SK-N-SH (cell line): ENCODE measurements around the gene TUT7. TPM values are rescaled to one million over a fixed set of nuclear protein-coding genes. Genes with fewer than 3 reads are reported as not detected.

Experiments used
- CTCF ChIA-PET: fragments of 300-600, 350-600 bp; formaldehyde crosslinking; extraction: SDS; loops from one replicate; lab custom pipeline; 2021; lab: Yijun Ruan, JAX
- POLR2A ChIA-PET: fragments of 350-600 bp; sonication (Branson Sonifier 250); formaldehyde crosslinking; extraction: SDS; loops from one replicate; lab custom pipeline; 2020; ENCODE audit warnings: antibody characterized with exemption, inconsistent platforms; lab: Yijun Ruan, JAX
- DNase-seq: peaks from one replicate; pipeline ENCODE4 v3.0.0; 2012
- H2AFZ ChIP-seq: fragments of 200-600 bp; sonication (generic); 2 replicates; pipeline ENCODE4 v1.8.1; 2016; ENCODE audit warnings: antibody characterized with exemption, mild to moderate bottlenecking, low read depth
- H3F3A ChIP-seq: fragments of 200-600 bp; sonication (generic); replicated peaks from 2 replicates; pipeline ENCODE3; 2016; ENCODE audit warnings: antibody characterized with exemption, mild to moderate bottlenecking; ENCODE audit not compliant: insufficient read depth
- H3K27ac ChIP-seq, 2 experiments: fragments of 200-500 bp in 1 of 2; fragments of 200-600 bp in 1 of 2; sonication (Bioruptor generic) in 1 of 2; sonication (generic), shearing (Covaris generic) in 1 of 2; 2 replicates each; pipeline versions ENCODE4 v1.5.1 to v1.6.1; 2014 to 2016; ENCODE audit warnings: low read depth in 2 of 2, inconsistent platforms in 1 of 2, low read length in 1 of 2, mild to moderate bottlenecking in 1 of 2, mixed read lengths in 1 of 2
- H3K27me3 ChIP-seq: fragments of 200-600 bp; sonication (generic), shearing (Covaris generic); 2 replicates; pipeline ENCODE4 v1.6.1; 2016; ENCODE audit warnings: mixed run types; ENCODE audit not compliant: insufficient read depth
- H3K36me3 ChIP-seq, 2 experiments: fragments of 200-500 bp in 1 of 2; fragments of 200-600 bp in 1 of 2; sonication (Bioruptor generic) in 1 of 2; sonication (generic) in 1 of 2; replicated peaks in 1 of 2; 2 replicates each; pipeline versions ENCODE3 to v1.5.1; 2014 to 2016; ENCODE audit warnings: low read length in 1 of 2, mild to moderate bottlenecking in 1 of 2; ENCODE audit not compliant: insufficient read depth in 2 of 2, control insufficient read depth in 1 of 2
- H3K4me1 ChIP-seq, 2 experiments: fragments of 200-500 bp in 1 of 2; fragments of 200-600 bp in 1 of 2; sonication (Bioruptor generic) in 1 of 2; sonication (generic), shearing (Covaris generic) in 1 of 2; 2 replicates each; pipeline versions ENCODE4 v1.5.1 to v1.6.1; 2014 to 2016; ENCODE audit warnings: low read depth in 1 of 2, low read length in 1 of 2, mixed run types in 1 of 2; ENCODE audit not compliant: insufficient read depth in 2 of 2, control insufficient read depth in 1 of 2
- H3K4me2 ChIP-seq: fragments of 200-600 bp; sonication (generic), shearing (Covaris generic); 2 replicates; pipeline ENCODE4 v1.6.1; 2017; ENCODE audit warnings: mixed run types
- H3K4me3 ChIP-seq, 2 experiments: fragments of 200-500 bp in 1 of 2; fragments of 200-600 bp in 1 of 2; sonication (Bioruptor generic) in 1 of 2; sonication (generic), shearing (Covaris generic) in 1 of 2; 2 replicates each; pipeline versions ENCODE4 v1.5.1 to v1.8.1; 2014 to 2016; ENCODE audit warnings: low read depth in 2 of 2, inconsistent platforms in 1 of 2, low read length in 1 of 2, mild to moderate bottlenecking in 1 of 2, mixed read lengths in 1 of 2, moderate library complexity in 1 of 2
- H3K79me2 ChIP-seq: fragments of 200-600 bp; sonication (generic); 2 replicates; pipeline ENCODE4 v1.8.1; 2017; ENCODE audit warnings: mild to moderate bottlenecking; ENCODE audit not compliant: insufficient read depth
- H3K9ac ChIP-seq: fragments of 200-600 bp; sonication (generic); 2 replicates; pipeline ENCODE4 v1.6.1; 2017; ENCODE audit warnings: mixed run types
- H3K9me2 ChIP-seq: fragments of 200-600 bp; sonication (generic); 2 replicates; pipeline ENCODE4 v1.6.1; 2017; ENCODE audit warnings: mixed run types
- H3K9me3 ChIP-seq: fragments of 200-600 bp; sonication (generic); 2 replicates; pipeline ENCODE4 v1.6.1; 2017; ENCODE audit warnings: mixed run types, mild to moderate bottlenecking, moderate library complexity
- H4K20me1 ChIP-seq: fragments of 200-600 bp; sonication (generic); 2 replicates; pipeline ENCODE4 v1.6.1; 2017; ENCODE audit warnings: mild to moderate bottlenecking, mixed run types; ENCODE audit not compliant: insufficient read depth
- CHD2 ChIP-seq: fragments of 150-350 bp; IDR thresholded peaks from 2 replicates; pipeline ENCODE4 v1.6.1; 2018; ENCODE audit warnings: low read length; ENCODE audit not compliant: partially characterized antibody
- GABPA ChIP-seq: IDR thresholded peaks from 2 replicates; pipeline ENCODE4 v1.4.0; 2012; ENCODE audit warnings: low read depth, mild to moderate bottlenecking
- GATA2 ChIP-seq: sonication (generic); formaldehyde crosslinking; IDR thresholded peaks from 2 replicates; pipeline ENCODE4 v1.5.0; 2020; ENCODE audit warnings: mild to moderate bottlenecking, missing genetic modification reagents
- IRF3 ChIP-seq: fragments of 150-350 bp; IDR thresholded peaks from 2 replicates; pipeline ENCODE4 v1.6.1; 2016; ENCODE audit warnings: mild to moderate bottlenecking, low read depth, low read length
- JUND ChIP-seq: IDR thresholded peaks from 2 replicates; pipeline ENCODE4 v1.4.0; 2012
- MEF2A ChIP-seq: IDR thresholded peaks from 2 replicates; pipeline ENCODE4 v1.4.0; 2012; ENCODE audit warnings: low read depth, borderline replicate concordance
- NFIC ChIP-seq: IDR thresholded peaks from 2 replicates; pipeline ENCODE4 v1.4.0; 2012; ENCODE audit warnings: borderline replicate concordance
- NRF1 ChIP-seq: IDR thresholded peaks from 2 replicates; pipeline ENCODE4 v1.6.1; 2012; ENCODE audit warnings: low read depth, mild to moderate bottlenecking, low read length
- POLR2AphosphoS5 ChIP-seq: IDR thresholded peaks from 2 replicates; pipeline ENCODE4 v1.6.1; 2012; ENCODE audit warnings: low read depth, low read length
- RAD21 ChIP-seq: IDR thresholded peaks from 2 replicates; pipeline ENCODE4 v1.6.1; 2012; ENCODE audit warnings: mild to moderate bottlenecking, low read length
- RCOR1 ChIP-seq: fragments of 150-350 bp; IDR thresholded peaks from 2 replicates; pipeline ENCODE4 v1.6.1; 2017; ENCODE audit warnings: antibody characterized with exemption, low read length
- RXRA ChIP-seq: IDR thresholded peaks from 2 replicates; pipeline ENCODE4 v1.4.0; 2012; ENCODE audit warnings: low read depth, mild to moderate bottlenecking, borderline replicate concordance
- SIN3A ChIP-seq: IDR thresholded peaks from 2 replicates; pipeline ENCODE4 v1.6.1; 2012; ENCODE audit warnings: low read depth, mild to moderate bottlenecking, low read length, moderate library complexity, borderline replicate concordance
- SMC3 ChIP-seq: IDR thresholded peaks from 2 replicates; pipeline ENCODE4 v1.6.1; 2012; ENCODE audit warnings: low read depth, low read length, improper control_type of control experiment
- TAF1 ChIP-seq: IDR thresholded peaks from 2 replicates; pipeline ENCODE4 v1.6.1; 2012; ENCODE audit warnings: low read depth, mild to moderate bottlenecking, low read length, moderate library complexity, borderline replicate concordance
- TCF12 ChIP-seq: IDR thresholded peaks from 2 replicates; pipeline ENCODE4 v1.4.0; 2012
- USF2 ChIP-seq: fragments of 150-350 bp; IDR thresholded peaks from 2 replicates; pipeline ENCODE4 v1.6.1; 2017; ENCODE audit warnings: antibody characterized with exemption, low read length, low read depth, borderline replicate concordance
- WGBS: methylation state at CpG from one replicate; pipeline ENCODE4 v1.1.6; 2017; ENCODE audit warnings: low lambda C conversion rate; 5-methylcytosine and 5-hydroxymethylcytosine counted together
- polyA plus RNA-seq, 3 experiments: library from polyadenylated mRNA; depleted of rRNA; stranded (reverse); fragments of >200 nt; gene quantifications; 2 replicates each; pipeline ENCODE4 v1.2.3, GENCODE V29; 2012
- TF ChIP-seq, protein P1 (sequence below): IDR thresholded peaks from 2 replicates; pipeline ENCODE4 v1.6.1; 2012; ENCODE audit warnings: mild to moderate bottlenecking, low read depth, low read length, moderate library complexity

TUT7 gene
- polyA plus RNA-seq, 1 of the 3 experiments (the other 2 are of a cell fraction), result 6.7 TPM

GRCh38 chr9:86402591-86402990, 48.4 kb upstream of the TUT7 start:
- no peak overlapping the region for H3K27ac ChIP-seq
- no peaks in the 10 kb centered on the region for H4K20me1 ChIP-seq
- TF ChIP-seq GABPA, result no peak
- no peak for TF ChIP-seq RAD21
- TF ChIP-seq RCOR1, result no peak
- TF ChIP-seq IRF3, result no peak
- no peak for TF ChIP-seq SMC3
- TF ChIP-seq TCF12, result no peak
- TF ChIP-seq RXRA, result no peak
- no peak for TF ChIP-seq CHD2
- no peak for TF ChIP-seq MEF2A
- no peak for TF ChIP-seq GATA2 (CRISPR knock-in tag)
- no peak for TF ChIP-seq TAF1
- TF ChIP-seq NFIC, result no peak
- no peak for TF ChIP-seq POLR2AphosphoS5
- TF ChIP-seq, protein P1, sequence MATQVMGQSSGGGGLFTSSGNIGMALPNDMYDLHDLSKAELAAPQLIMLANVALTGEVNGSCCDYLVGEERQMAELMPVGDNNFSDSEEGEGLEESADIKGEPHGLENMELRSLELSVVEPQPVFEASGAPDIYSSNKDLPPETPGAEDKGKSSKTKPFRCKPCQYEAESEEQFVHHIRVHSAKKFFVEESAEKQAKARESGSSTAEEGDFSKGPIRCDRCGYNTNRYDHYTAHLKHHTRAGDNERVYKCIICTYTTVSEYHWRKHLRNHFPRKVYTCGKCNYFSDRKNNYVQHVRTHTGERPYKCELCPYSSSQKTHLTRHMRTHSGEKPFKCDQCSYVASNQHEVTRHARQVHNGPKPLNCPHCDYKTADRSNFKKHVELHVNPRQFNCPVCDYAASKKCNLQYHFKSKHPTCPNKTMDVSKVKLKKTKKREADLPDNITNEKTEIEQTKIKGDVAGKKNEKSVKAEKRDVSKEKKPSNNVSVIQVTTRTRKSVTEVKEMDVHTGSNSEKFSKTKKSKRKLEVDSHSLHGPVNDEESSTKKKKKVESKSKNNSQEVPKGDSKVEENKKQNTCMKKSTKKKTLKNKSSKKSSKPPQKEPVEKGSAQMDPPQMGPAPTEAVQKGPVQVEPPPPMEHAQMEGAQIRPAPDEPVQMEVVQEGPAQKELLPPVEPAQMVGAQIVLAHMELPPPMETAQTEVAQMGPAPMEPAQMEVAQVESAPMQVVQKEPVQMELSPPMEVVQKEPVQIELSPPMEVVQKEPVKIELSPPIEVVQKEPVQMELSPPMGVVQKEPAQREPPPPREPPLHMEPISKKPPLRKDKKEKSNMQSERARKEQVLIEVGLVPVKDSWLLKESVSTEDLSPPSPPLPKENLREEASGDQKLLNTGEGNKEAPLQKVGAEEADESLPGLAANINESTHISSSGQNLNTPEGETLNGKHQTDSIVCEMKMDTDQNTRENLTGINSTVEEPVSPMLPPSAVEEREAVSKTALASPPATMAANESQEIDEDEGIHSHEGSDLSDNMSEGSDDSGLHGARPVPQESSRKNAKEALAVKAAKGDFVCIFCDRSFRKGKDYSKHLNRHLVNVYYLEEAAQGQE, result no peak
- no peak for TF ChIP-seq USF2
- no peak for TF ChIP-seq JUND
- TF ChIP-seq NRF1, result no peak
- no peak for TF ChIP-seq SIN3A
- no peaks in the 10 kb centered on the region for H3K9me3 ChIP-seq
- WGBS, result 67% methylated on average over 3 of the region's 3 CpGs
- no peak overlapping the region for H2AFZ ChIP-seq
- no peaks in the 10 kb centered on the region for H3F3A ChIP-seq
- H3K4me1 ChIP-seq, result peaks cover 0 to 16% of the 10 kb centered on the region in 2 experiments; a peak in 1 of 4 replicates
- H3K9ac ChIP-seq, result no peak overlapping the region
- no peaks in the 10 kb centered on the region for H3K36me3 ChIP-seq
- ChIA-PET CTCF (interaction anchor here (5.6 kb wide), 1 partner anchor 12 kb away, joined by 49 read pairs; no protein-coding TSS in a partner anchor), POLR2A (no interaction called here)
- H3K4me2 ChIP-seq, result no peak overlapping the region
- no peaks in the 10 kb centered on the region for H3K79me2 ChIP-seq
- no peaks in the 10 kb centered on the region for H3K9me2 ChIP-seq
- no peak overlapping the region for H3K4me3 ChIP-seq
- no peaks in the 10 kb centered on the region for H3K27me3 ChIP-seq
- DNase-seq, result no peak
